HG03196 (cell line): ENCODE data around the gene ERGIC3.

Experiments
- ATAC-seq: cut with Tn5 transposase; IDR thresholded peaks from one replicate; pipeline ENCODE4 v1.9.1; 2021; ENCODE audit not compliant: unreplicated experiment

Gene ERGIC3

GRCh38 chr20:35541783-35542662, at the start of gene ERGIC3:
Gene ERGIC3, plus strand, starts transcription at chr20:35542078. Its CDS starts 20 bp downstream, at chr20:35542098.
- ATAC-seq = peak; percentile 84

GRCh38 chr20:35492352-35492751, 49.5 kb upstream of the ERGIC3 start:
- no peak for ATAC-seq

- no peak for ATAC-seq
Observed at GRCh38 chr20:35496481-35496880, 45.4 kb upstream of the ERGIC3 start.

GRCh38 chr20:35497320-35497719, 44.6 kb upstream of the ERGIC3 start:
- ATAC-seq = no peak

GRCh38 chr20:35497780-35498189, 44.1 kb upstream of the ERGIC3 start:
- no peak for ATAC-seq

GRCh38 chr20:35499271-35499670, 42.6 kb upstream of the ERGIC3 start:
- ATAC-seq = no peak

- ATAC-seq = no peak
Observed at GRCh38 chr20:35502352-35502751, 39.5 kb upstream of the ERGIC3 start.

- no peak for ATAC-seq
Observed at GRCh38 chr20:35503281-35503680, 38.6 kb upstream of the ERGIC3 start.

GRCh38 chr20:35503841-35504561, 37.9 kb upstream of the ERGIC3 start:
- no peak for ATAC-seq

GRCh38 chr20:35504751-35505150, 37.1 kb upstream of the ERGIC3 start:
- no peak for ATAC-seq

GRCh38 chr20:35506179-35506578, 35.7 kb upstream of the ERGIC3 start:
- ATAC-seq = no peak

- no peak for ATAC-seq
Observed at GRCh38 chr20:35506872-35507638, 34.8 kb upstream of the ERGIC3 start.

GRCh38 chr20:35508493-35509218, 33.2 kb upstream of the ERGIC3 start:
- no peak for ATAC-seq

GRCh38 chr20:35510951-35511735, 30.7 kb upstream of the ERGIC3 start:
- ATAC-seq = no peak

- no peak for ATAC-seq
Observed at GRCh38 chr20:35511814-35512420, 30.0 kb upstream of the ERGIC3 start.

GRCh38 chr20:35514371-35514932, 27.4 kb upstream of the ERGIC3 start:
- no peak for ATAC-seq

- no peak for ATAC-seq
Observed at GRCh38 chr20:35515341-35515740, 26.5 kb upstream of the ERGIC3 start.

GRCh38 chr20:35515949-35516645, 25.8 kb upstream of the ERGIC3 start:
- no peak for ATAC-seq

- ATAC-seq = no peak
Observed at GRCh38 chr20:35517125-35517524, 24.8 kb upstream of the ERGIC3 start.
